Stomach (tissue), 9 donors: ENCODE measurements around the gene ATP6V1E1. TPM values are rescaled to one million over a fixed set of nuclear protein-coding genes. Genes with fewer than 3 reads are reported as not detected.

Source experiments
- DNase-seq, 2 donors: peaks; one replicate each; pipeline versions ENCODE4 v3.0.0 to v3.0.0-alpha.2; 2013 to 2019
- H3K27ac ChIP-seq, 5 donors: fragments of 200-600 bp in 4 of 5; sonication (generic) in 4 of 5; one replicate each; pipeline ENCODE4 v1.5.1; 2013 to 2019; ENCODE audit warnings: mild to moderate bottlenecking in 1 of 5, moderate library complexity in 1 of 5
- H3K27me3 ChIP-seq, 3 donors: fragments of 200-600 bp; sonication (generic); one replicate each; pipeline ENCODE4 v1.5.1; 2017 to 2019; ENCODE audit warnings: mixed run types in 1 of 3
- H3K36me3 ChIP-seq, 4 donors: fragments of 200-600 bp; sonication (generic); 1 replicate in 3 of 4; 2 replicates in 1 of 4; pipeline ENCODE4 v1.5.1; 2016 to 2019
- H3K4me1 ChIP-seq, 4 donors: fragments of 200-600 bp; sonication (generic); one replicate each; pipeline ENCODE4 v1.5.1; 2016 to 2019
- H3K4me3 ChIP-seq, 4 donors: fragments of 200-600 bp; sonication (generic) in 3 of 4; one replicate each; pipeline ENCODE4 v1.5.1; 2016 to 2019; ENCODE audit warnings: mild to moderate bottlenecking in 1 of 4
- H3K9me3 ChIP-seq, 4 donors: fragments of 200-600 bp; sonication (generic); one replicate each; pipeline ENCODE4 v1.5.1; 2016 to 2019
- EP300 ChIP-seq: sonication (generic); formaldehyde crosslinking; IDR thresholded peaks from one replicate; pipeline ENCODE4 v1.6.1; 2017; ENCODE audit warnings: antibody characterized with exemption
- POLR2A ChIP-seq, 4 donors: fragments of 450-650 bp; IDR thresholded peaks; one replicate each; pipeline ENCODE4 v1.6.1; 2016; ENCODE audit warnings: antibody characterized with exemption in 4 of 4, control low read depth in 2 of 4, mild to moderate bottlenecking in 1 of 4, moderate library complexity in 1 of 4
- POLR2AphosphoS5 ChIP-seq, 3 donors: sonication (generic); formaldehyde crosslinking; IDR thresholded peaks; one replicate each; pipeline ENCODE4 v1.6.1; 2016; ENCODE audit warnings: antibody characterized with exemption in 3 of 3
- WGBS, 5 donors: extraction: QIAGEN DNeasy Blood & Tissue Kit in 3 of 5; methylation state at CpG; one replicate each; pipeline versions ENCODE4 v1.1.5 to v1.1.7; 2013 to 2018; 5-methylcytosine and 5-hydroxymethylcytosine counted together
- intact Hi-C: fragments of 100-400 bp; cut with DNase I; formaldehyde crosslinking; loops from one replicate; pipeline ENCODE4 v1.15.1; 2023; ENCODE audit warnings: low total_unique reads
- polyA plus RNA-seq, 3 donors: library from polyadenylated mRNA; stranded (reverse); fragments of 200-250 nt; gene quantifications; one replicate each; pipeline ENCODE4 v1.2.3, GENCODE V29; 2013
- total RNA-seq, 5 donors: library from RNA; depleted of rRNA; stranded (reverse); fragments of >200 nt; gene quantifications; one replicate each; pipeline versions ENCODE4 v1.1.0 to v1.2.3, GENCODE V29; 2014 to 2016
- TF ChIP-seq, protein P1 (sequence below), 7 experiments: fragments of 450-650 bp in 4 of 7; fragments of 200-600 bp in 3 of 7; sonication (generic) in 3 of 7; IDR thresholded peaks; one replicate each; pipeline ENCODE4 v1.5.1; 2016 to 2019; ENCODE audit warnings: antibody characterized with exemption in 7 of 7, control low read depth in 2 of 7, mild to moderate bottlenecking in 1 of 7
- donor health status: healthy with polysubstance abuse.
- donor health status: Bipolar disorder and iron deficiency.
- donor health status: healthy.

Gene ATP6V1E1
- total and polyA plus RNA-seq, 8 donors: 22.2 to 284 (median 117) TPM

DNA sequence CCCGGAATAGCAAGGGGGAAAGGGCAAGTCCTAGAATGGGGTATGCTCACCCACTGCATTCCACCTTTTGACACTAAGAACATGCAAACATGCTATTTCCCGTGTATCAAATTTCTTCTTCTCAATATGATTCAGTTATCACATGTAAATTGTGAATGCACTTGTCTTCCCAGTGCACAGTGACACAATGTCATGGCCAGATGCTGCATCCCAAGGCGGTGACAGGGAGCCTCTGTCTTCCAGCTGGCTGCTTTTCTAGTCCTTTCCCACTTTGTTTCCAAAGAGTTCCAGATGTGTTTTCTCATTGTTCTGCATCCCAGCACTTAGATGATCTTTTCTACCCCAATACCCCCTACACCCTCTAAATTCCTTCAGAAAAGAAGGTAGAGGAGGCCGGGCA lies 52.9 kb downstream of the ATP6V1E1 start:
- intact Hi-C loops: no loop called here
- TF ChIP-seq POLR2AphosphoS5 (IDR thresholded peaks at IDR 0.05): no peak
- TF ChIP-seq, protein P1, sequence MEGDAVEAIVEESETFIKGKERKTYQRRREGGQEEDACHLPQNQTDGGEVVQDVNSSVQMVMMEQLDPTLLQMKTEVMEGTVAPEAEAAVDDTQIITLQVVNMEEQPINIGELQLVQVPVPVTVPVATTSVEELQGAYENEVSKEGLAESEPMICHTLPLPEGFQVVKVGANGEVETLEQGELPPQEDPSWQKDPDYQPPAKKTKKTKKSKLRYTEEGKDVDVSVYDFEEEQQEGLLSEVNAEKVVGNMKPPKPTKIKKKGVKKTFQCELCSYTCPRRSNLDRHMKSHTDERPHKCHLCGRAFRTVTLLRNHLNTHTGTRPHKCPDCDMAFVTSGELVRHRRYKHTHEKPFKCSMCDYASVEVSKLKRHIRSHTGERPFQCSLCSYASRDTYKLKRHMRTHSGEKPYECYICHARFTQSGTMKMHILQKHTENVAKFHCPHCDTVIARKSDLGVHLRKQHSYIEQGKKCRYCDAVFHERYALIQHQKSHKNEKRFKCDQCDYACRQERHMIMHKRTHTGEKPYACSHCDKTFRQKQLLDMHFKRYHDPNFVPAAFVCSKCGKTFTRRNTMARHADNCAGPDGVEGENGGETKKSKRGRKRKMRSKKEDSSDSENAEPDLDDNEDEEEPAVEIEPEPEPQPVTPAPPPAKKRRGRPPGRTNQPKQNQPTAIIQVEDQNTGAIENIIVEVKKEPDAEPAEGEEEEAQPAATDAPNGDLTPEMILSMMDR (IDR thresholded peaks at IDR 0.05): no peak
- no peak for TF ChIP-seq POLR2A (IDR thresholded peaks at IDR 0.05)
- TF ChIP-seq EP300: no peak
- peaks cover 7 to 29% (median 24%) of the 10 kb centered on the region in 4 donors for H3K4me1 ChIP-seq
- H3K4me3 ChIP-seq: no peak overlapping the region
- H3K27ac ChIP-seq: no peak overlapping the region
- H3K27me3 ChIP-seq: peaks cover 0 to 9% (median 0%) of the 10 kb centered on the region in 3 donors
- no peaks in the 10 kb centered on the region for H3K36me3 ChIP-seq
- DNase-seq: no peak
- no peaks in the 10 kb centered on the region for H3K9me3 ChIP-seq
- WGBS, 5 donors: 82 to 95% (median 87%) methylated on average over 4 of the region's 4 CpGs

DNA sequence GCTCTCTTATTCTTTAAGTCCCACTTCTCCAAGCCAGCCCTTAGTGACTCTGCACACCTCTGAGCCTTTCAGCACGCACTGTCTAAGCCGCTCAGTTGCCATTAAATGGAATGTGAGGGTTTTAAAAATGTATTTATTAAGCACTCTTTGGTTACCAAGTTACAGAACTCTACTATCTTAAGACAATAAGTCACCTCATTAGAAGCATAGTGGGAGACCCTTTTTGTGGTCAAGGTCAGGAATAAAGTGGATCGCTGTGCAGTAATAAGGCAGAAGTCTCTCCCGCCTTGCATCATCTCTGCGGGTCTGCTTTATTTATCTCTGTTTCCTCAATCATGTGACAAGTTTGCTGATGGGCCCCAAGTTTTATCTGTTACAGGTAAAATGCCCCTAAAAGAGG lies 53.4 kb downstream of the ATP6V1E1 start:
- Histone ChIP-seq H3K27me3 (peaks cover 0 to 10% (median 0%) of the 10 kb centered on the region in 3 donors), H3K9me3 (no peaks in the 10 kb centered on the region), H3K4me1 (peaks cover 11 to 33% (median 27%) of the 10 kb centered on the region in 4 donors), H3K36me3 (no peaks in the 10 kb centered on the region), H3K27ac (no peak overlapping the region), H3K4me3 (no peak overlapping the region)
- WGBS, 5 donors: 80 to 97% (median 89%) methylated on average over 5 of the region's 5 CpGs
- intact Hi-C loops: no loop called here
- no peak for DNase-seq
- TF ChIP-seq EP300: no peak
- TF ChIP-seq, protein P1 (IDR thresholded peaks at IDR 0.05): no peak
- TF ChIP-seq POLR2AphosphoS5 (IDR thresholded peaks at IDR 0.05): no peak
- no peak for TF ChIP-seq POLR2A (IDR thresholded peaks at IDR 0.05)

DNA sequence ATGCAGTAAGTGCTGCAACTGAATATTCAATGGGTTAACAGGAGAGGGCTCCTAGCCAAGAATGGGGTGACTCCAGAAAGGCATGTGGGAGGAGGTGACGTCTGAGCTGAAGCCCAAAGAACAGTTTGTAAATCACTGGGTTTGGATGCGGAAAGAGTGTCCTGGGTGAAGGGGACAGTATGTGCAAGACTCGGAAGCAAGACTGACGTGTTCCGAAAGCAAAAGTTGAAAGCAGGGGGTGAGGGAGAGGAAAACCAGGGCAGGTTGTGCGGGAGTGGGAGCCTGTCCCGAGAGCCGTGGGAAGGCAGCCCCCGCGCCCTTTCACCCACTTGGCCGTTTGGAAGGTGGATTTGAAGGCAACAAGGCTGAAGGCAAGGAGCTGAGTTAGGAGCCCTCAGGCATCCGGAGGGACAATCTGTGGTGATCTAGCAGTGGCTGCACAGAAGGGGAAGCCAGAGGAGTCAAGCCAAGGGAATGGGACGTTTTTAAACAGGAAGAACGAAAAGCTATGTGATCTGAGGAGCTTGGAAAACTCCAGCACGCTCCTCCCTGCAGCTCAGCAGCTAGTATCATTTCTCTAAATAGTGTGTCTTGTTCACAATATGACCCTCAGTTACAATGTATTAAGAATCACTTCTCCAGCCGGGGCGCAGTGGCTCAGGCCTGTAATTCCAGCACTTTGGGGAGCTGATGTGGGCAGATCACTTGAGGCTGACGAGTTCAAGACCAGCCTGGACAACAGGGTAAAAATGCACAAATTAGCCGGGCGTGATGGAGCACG lies 57.5 kb downstream of the ATP6V1E1 start:
- intact Hi-C loops: no loop called here
- Histone ChIP-seq H3K36me3 (no peaks in the 10 kb centered on the region), H3K4me3 (peak overlapping the region; percentile 15 to 28 (median 20)), H3K27ac (peak overlapping the region; percentile 67 to 93 (median 84)), H3K4me1 (peaks cover 20 to 36% (median 31%) of the 10 kb centered on the region in 4 donors), H3K9me3 (no peaks in the 10 kb centered on the region), H3K27me3 (peaks cover 0 to 13% (median 0%) of the 10 kb centered on the region in 3 donors)
- peak; percentile 67 to 73 for DNase-seq
- peak; percentile 88 to 99 (median 95) for TF ChIP-seq POLR2AphosphoS5 (IDR thresholded peaks at IDR 0.05)
- peak; percentile 100 for TF ChIP-seq EP300
- TF ChIP-seq, protein P1 (IDR thresholded peaks at IDR 0.05): no peak
- TF ChIP-seq POLR2A (IDR thresholded peaks at IDR 0.05): no peak
- WGBS, 5 donors: 22 to 47% (median 44%) methylated on average over 21 of the region's 21 CpGs

DNA sequence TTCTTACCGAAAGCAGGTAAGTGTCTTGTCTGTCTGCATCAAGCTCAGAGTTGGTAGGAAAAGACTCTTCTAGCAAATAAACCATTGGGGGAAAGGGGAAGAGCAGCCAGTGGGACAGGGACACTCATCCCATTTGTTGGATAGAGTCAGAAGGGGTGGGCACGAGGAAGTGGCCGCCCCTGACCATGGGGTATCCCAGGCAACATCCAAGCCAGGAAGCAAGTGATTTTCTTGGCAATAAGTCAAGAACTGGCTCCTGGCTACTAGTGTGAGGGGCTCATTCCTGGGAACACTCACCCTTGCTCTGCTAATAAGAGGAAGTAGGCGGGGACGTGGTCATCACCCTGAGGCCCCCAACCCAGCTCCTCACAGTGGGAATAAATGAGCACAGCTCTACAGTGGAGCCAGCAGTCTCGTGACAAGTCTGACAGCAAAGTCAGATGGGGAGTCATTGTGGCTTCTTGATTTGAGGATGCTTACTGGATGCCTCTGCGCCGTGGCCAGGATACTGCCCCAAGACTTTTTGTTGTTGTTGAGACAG lies 58.5 kb downstream of the ATP6V1E1 start:
- H3K4me3 ChIP-seq: peak overlapping the region in 1 of 4 donors; percentile 10

More for the DNA sequence above, 58.5 kb downstream of the ATP6V1E1 start:
- peaks cover 20 to 36% (median 31%) of the 10 kb centered on the region in 4 donors for H3K4me1 ChIP-seq
- peaks cover 0 to 13% (median 0%) of the 10 kb centered on the region in 3 donors for H3K27me3 ChIP-seq
- TF ChIP-seq, protein P1 (IDR thresholded peaks at IDR 0.05): no peak
- TF ChIP-seq POLR2A (IDR thresholded peaks at IDR 0.05) (no peak), POLR2AphosphoS5 (IDR thresholded peaks at IDR 0.05) (no peak), EP300 (no peak)
- H3K36me3 ChIP-seq: no peaks in the 10 kb centered on the region
- peak in 1 of 2 donors; percentile 55 for DNase-seq
- intact Hi-C loops: no loop called here
- no peaks in the 10 kb centered on the region for H3K9me3 ChIP-seq
- H3K27ac ChIP-seq: peak overlapping the region; percentile 19 to 93 (median 84)
- 36 to 49% (median 41%) methylated on average over 8 of the region's 8 CpGs for WGBS, 5 donors
